ENCODE results near the gene SYNPO2.

The SYNPO2 gene

GRCh38 chr4:119014658-119015057, 126.0 kb downstream of the SYNPO2 start:
- Histone ChIP-seq H2AFZ (ENCODE audit: low read length) (no peak overlapping the region), H3K9ac (ENCODE audit: low read depth, low read length, poor library complexity, severe bottlenecking) (no peak overlapping the region), H4K20me1 (ENCODE audit: insufficient read depth, low read length, poor library complexity, severe bottlenecking) (no peaks in the 10 kb centered on the region), H3K27me3 (ENCODE audit: insufficient read depth, low read length, poor library complexity, severe bottlenecking) (no peaks in the 10 kb centered on the region), H3K9me3 (ENCODE audit: insufficient read depth, low read depth, low read length) (no peaks in the 10 kb centered on the region), H3K9me2 (replicated peaks; ENCODE audit: low read depth, low read length) (no peaks in the 10 kb centered on the region), H3K4me1 (ENCODE audit: insufficient read depth, low read length, poor library complexity, severe bottlenecking) (no peaks in the 10 kb centered on the region), H3K4me3 (ENCODE audit: low read length, poor library complexity, severe bottlenecking) (no peak overlapping the region), H3F3A (ENCODE audit: low read depth) (no peaks in the 10 kb centered on the region), H3K36me3 (ENCODE audit: insufficient read depth, low read length) (no peaks in the 10 kb centered on the region), H3K4me2 (ENCODE audit: low read depth, low read length, poor library complexity, severe bottlenecking) (no peak overlapping the region), H3K79me2 (ENCODE audit: insufficient read depth, low read length) (no peaks in the 10 kb centered on the region)
- no peak for TF ChIP-seq EZH2phosphoT487 (IDR thresholded peaks at IDR 0.05; ENCODE audit: borderline replicate concordance)
- TF ChIP-seq, protein P1, sequence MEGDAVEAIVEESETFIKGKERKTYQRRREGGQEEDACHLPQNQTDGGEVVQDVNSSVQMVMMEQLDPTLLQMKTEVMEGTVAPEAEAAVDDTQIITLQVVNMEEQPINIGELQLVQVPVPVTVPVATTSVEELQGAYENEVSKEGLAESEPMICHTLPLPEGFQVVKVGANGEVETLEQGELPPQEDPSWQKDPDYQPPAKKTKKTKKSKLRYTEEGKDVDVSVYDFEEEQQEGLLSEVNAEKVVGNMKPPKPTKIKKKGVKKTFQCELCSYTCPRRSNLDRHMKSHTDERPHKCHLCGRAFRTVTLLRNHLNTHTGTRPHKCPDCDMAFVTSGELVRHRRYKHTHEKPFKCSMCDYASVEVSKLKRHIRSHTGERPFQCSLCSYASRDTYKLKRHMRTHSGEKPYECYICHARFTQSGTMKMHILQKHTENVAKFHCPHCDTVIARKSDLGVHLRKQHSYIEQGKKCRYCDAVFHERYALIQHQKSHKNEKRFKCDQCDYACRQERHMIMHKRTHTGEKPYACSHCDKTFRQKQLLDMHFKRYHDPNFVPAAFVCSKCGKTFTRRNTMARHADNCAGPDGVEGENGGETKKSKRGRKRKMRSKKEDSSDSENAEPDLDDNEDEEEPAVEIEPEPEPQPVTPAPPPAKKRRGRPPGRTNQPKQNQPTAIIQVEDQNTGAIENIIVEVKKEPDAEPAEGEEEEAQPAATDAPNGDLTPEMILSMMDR (conservative IDR thresholded peaks at IDR 0.05; ENCODE audit: low read length): no peak

DNA sequence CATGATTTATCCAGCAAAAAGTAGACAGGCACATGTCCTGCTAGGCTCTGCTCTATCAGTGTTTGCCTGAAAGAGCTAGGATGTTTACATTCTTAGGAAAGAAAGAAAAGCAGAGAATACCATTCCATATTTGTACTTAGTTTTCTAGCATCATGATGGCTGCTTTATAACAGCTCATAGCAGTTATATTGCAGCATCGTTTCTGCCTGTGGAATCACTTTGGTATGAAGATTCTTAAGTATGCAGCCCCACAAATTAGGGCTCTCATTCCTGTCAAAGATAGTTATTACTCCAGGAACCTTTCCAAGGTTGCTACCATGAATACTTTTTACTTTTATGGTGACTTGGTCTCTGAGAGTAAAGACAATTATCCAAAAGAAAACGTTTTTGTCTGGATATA, 128.0 kb downstream of the SYNPO2 start:
- no peaks in the 10 kb centered on the region for H3K27me3 ChIP-seq (ENCODE audit: insufficient read depth, low read length, poor library complexity, severe bottlenecking)
- no peak overlapping the region for H2AFZ ChIP-seq (ENCODE audit: low read length)
- no peaks in the 10 kb centered on the region for H3K79me2 ChIP-seq (ENCODE audit: insufficient read depth, low read length)
- H3K36me3 ChIP-seq (ENCODE audit: insufficient read depth, low read length): no peaks in the 10 kb centered on the region
- no peak overlapping the region for H3K4me2 ChIP-seq (ENCODE audit: low read depth, low read length, poor library complexity, severe bottlenecking)
- TF ChIP-seq EZH2phosphoT487 (IDR thresholded peaks at IDR 0.05; ENCODE audit: borderline replicate concordance): no peak
- TF ChIP-seq, protein P1 (conservative IDR thresholded peaks at IDR 0.05; ENCODE audit: low read length): no peak
- H3K9me2 ChIP-seq (replicated peaks; ENCODE audit: low read depth, low read length): no peaks in the 10 kb centered on the region
- no peaks in the 10 kb centered on the region for H3K9me3 ChIP-seq (ENCODE audit: insufficient read depth, low read depth, low read length)
- H3K4me3 ChIP-seq (ENCODE audit: low read length, poor library complexity, severe bottlenecking): no peak overlapping the region
- H4K20me1 ChIP-seq (ENCODE audit: insufficient read depth, low read length, poor library complexity, severe bottlenecking): no peaks in the 10 kb centered on the region
- H3F3A ChIP-seq (ENCODE audit: low read depth): no peaks in the 10 kb centered on the region
- H3K9ac ChIP-seq (ENCODE audit: low read depth, low read length, poor library complexity, severe bottlenecking): no peak overlapping the region
- H3K4me1 ChIP-seq (ENCODE audit: insufficient read depth, low read length, poor library complexity, severe bottlenecking): no peaks in the 10 kb centered on the region

GRCh38 chr4:119017636-119018035, 129.0 kb downstream of the SYNPO2 start:
- Histone ChIP-seq H2AFZ (ENCODE audit: low read length) (no peak overlapping the region), H3K4me3 (ENCODE audit: low read length, poor library complexity, severe bottlenecking) (no peak overlapping the region), H3K9me3 (ENCODE audit: insufficient read depth, low read depth, low read length) (no peaks in the 10 kb centered on the region)

More at GRCh38 chr4:119017636-119018035, 129.0 kb downstream of the SYNPO2 start:
- H3K79me2 ChIP-seq (ENCODE audit: insufficient read depth, low read length): no peaks in the 10 kb centered on the region
- no peaks in the 10 kb centered on the region for H3K9me2 ChIP-seq (replicated peaks; ENCODE audit: low read depth, low read length)
- no peaks in the 10 kb centered on the region for H3K27me3 ChIP-seq (ENCODE audit: insufficient read depth, low read length, poor library complexity, severe bottlenecking)
- no peaks in the 10 kb centered on the region for H4K20me1 ChIP-seq (ENCODE audit: insufficient read depth, low read length, poor library complexity, severe bottlenecking)
- no peak overlapping the region for H3K4me2 ChIP-seq (ENCODE audit: low read depth, low read length, poor library complexity, severe bottlenecking)
- H3K36me3 ChIP-seq (ENCODE audit: insufficient read depth, low read length): no peaks in the 10 kb centered on the region
- no peak for TF ChIP-seq EZH2phosphoT487 (IDR thresholded peaks at IDR 0.05; ENCODE audit: borderline replicate concordance)
- TF ChIP-seq, protein P1 (conservative IDR thresholded peaks at IDR 0.05; ENCODE audit: low read length): no peak
- H3K9ac ChIP-seq (ENCODE audit: low read depth, low read length, poor library complexity, severe bottlenecking): no peak overlapping the region
- H3K4me1 ChIP-seq (ENCODE audit: insufficient read depth, low read length, poor library complexity, severe bottlenecking): no peaks in the 10 kb centered on the region
- no peaks in the 10 kb centered on the region for H3F3A ChIP-seq (ENCODE audit: low read depth)

Data from Loucy (cell line).